GM23338 (cell line): Measurements from ENCODE around the gene TMTC2. TPM values are rescaled to one million over a fixed set of nuclear protein-coding genes. Genes with fewer than 3 reads are reported as not detected.

Source experiments
- ATAC-seq: fragments of 200-7000 bp; cut with Tn5 transposase; 3 replicates; pipeline ENCODE4 v1.9.1; 2020
- DNase-seq: peaks from one replicate; pipeline ENCODE4 v3.0.0-alpha.2; 2015; ENCODE audit warnings: low spot score
- H2AFZ ChIP-seq: fragments of 200-600 bp; sonication (generic); 2 replicates; pipeline ENCODE4 v1.8.0; 2016; ENCODE audit warnings: antibody characterized with exemption, mild to moderate bottlenecking, moderate library complexity
- H3F3A ChIP-seq: fragments of 200-600 bp; sonication (generic); replicated peaks from 2 replicates; pipeline ENCODE4 v1.8.0; 2017; ENCODE audit warnings: antibody characterized with exemption, mixed run types, low read depth
- H3K27ac ChIP-seq: fragments of 200-600 bp; sonication (generic); 2 replicates; pipeline ENCODE4 v1.6.1; 2016; ENCODE audit warnings: low read depth
- H3K27me3 ChIP-seq: fragments of 200-600 bp; sonication (generic); 2 replicates; pipeline ENCODE4 v1.8.0; 2016; ENCODE audit warnings: mild to moderate bottlenecking, mixed run types, moderate library complexity; ENCODE audit not compliant: insufficient read depth
- H3K36me3 ChIP-seq: fragments of 200-600 bp; sonication (generic); 2 replicates; pipeline ENCODE4 v1.8.0; 2016; ENCODE audit warnings: mild to moderate bottlenecking; ENCODE audit not compliant: insufficient read depth
- H3K4me1 ChIP-seq: fragments of 200-600 bp; sonication (generic); 2 replicates; pipeline ENCODE4 v1.8.0; 2016; ENCODE audit warnings: mild to moderate bottlenecking, moderate library complexity; ENCODE audit not compliant: insufficient read depth
- H3K4me2 ChIP-seq: fragments of 200-600 bp; sonication (generic); 2 replicates; pipeline ENCODE4 v1.7.1; 2017; ENCODE audit warnings: mixed run types
- H3K4me3 ChIP-seq: fragments of 200-600 bp; sonication (generic); 2 replicates; pipeline ENCODE4 v1.6.1; 2016; ENCODE audit warnings: mixed run types
- H3K79me2 ChIP-seq: fragments of 200-600 bp; sonication (generic); replicated peaks from 2 replicates; pipeline ENCODE4 v1.8.0; 2017; ENCODE audit warnings: mild to moderate bottlenecking; ENCODE audit not compliant: insufficient read depth
- H3K9me2 ChIP-seq: fragments of 200-600 bp; sonication (generic); 2 replicates; pipeline ENCODE4 v1.8.0; 2017; ENCODE audit not compliant: insufficient read depth
- H4K20me1 ChIP-seq: fragments of 200-600 bp; sonication (generic); replicated peaks from 2 replicates; pipeline ENCODE4 v1.8.0; 2017; ENCODE audit warnings: mild to moderate bottlenecking; ENCODE audit not compliant: insufficient read depth
- H3K27ac Mint-ChIP-seq: 2 replicates; pipeline ENCODE4 v1.8.0; 2020; ENCODE audit warnings: inconsistent platforms, mild to moderate bottlenecking, moderate library complexity, mixed read lengths
- H3K27me3 Mint-ChIP-seq: 3 replicates; pipeline ENCODE4 v1.8.0; 2022; ENCODE audit warnings: low read depth, mild to moderate bottlenecking, moderate library complexity, mixed read lengths, inconsistent platforms; ENCODE audit not compliant: insufficient read depth, poor library complexity
- H3K36me3 Mint-ChIP-seq: 3 replicates; pipeline ENCODE4 v1.8.0; 2021; ENCODE audit warnings: low read depth, mild to moderate bottlenecking, inconsistent platforms, moderate library complexity, mixed read lengths
- H3K4me1 Mint-ChIP-seq: 3 replicates; pipeline ENCODE4 v1.8.0; 2020; ENCODE audit warnings: mild to moderate bottlenecking, inconsistent platforms, mixed read lengths
- H3K4me3 Mint-ChIP-seq: 3 replicates; pipeline ENCODE4 v1.8.0; 2021; ENCODE audit warnings: moderate library complexity, mild to moderate bottlenecking, inconsistent platforms, mixed read lengths
- H3K9me3 Mint-ChIP-seq: 3 replicates; pipeline ENCODE4 v1.8.0; 2020; ENCODE audit warnings: moderate library complexity, mild to moderate bottlenecking, inconsistent platforms, mixed read lengths
- CREB1 ChIP-seq: fragments of 250-450 bp; sonication (Bioruptor Pico); IDR thresholded peaks from 2 replicates; pipeline ENCODE4 v1.5.0; 2020; ENCODE audit warnings: low read depth, mild to moderate bottlenecking, moderate library complexity
- EZH2 ChIP-seq: fragments of 200-600 bp; sonication (generic); IDR thresholded peaks from one replicate; pipeline ENCODE4 v1.8.0; 2017; ENCODE audit warnings: antibody characterized with exemption, mild to moderate bottlenecking, low read depth; ENCODE audit not compliant: unreplicated experiment
- EZH2phosphoT487 ChIP-seq: fragments of 200-600 bp; sonication (generic); IDR thresholded peaks from one replicate; pipeline ENCODE4 v1.8.1; 2018; ENCODE audit warnings: antibody characterized with exemption; ENCODE audit not compliant: unreplicated experiment
- JUNB ChIP-seq: IDR thresholded peaks from one replicate; pipeline ENCODE4 v1.6.1; 2016; ENCODE audit warnings: antibody characterized with exemption; ENCODE audit not compliant: unreplicated experiment
- NANOG ChIP-seq: IDR thresholded peaks from 2 replicates; pipeline ENCODE4 v1.6.1; 2016; ENCODE audit warnings: antibody characterized with exemption, borderline replicate concordance
- POLR2AphosphoS5 ChIP-seq: IDR thresholded peaks from 2 replicates; pipeline ENCODE4 v1.6.1; 2016; ENCODE audit warnings: antibody characterized with exemption, low read depth
- REST ChIP-seq: IDR thresholded peaks from one replicate; pipeline ENCODE4 v1.6.1; 2018; ENCODE audit warnings: antibody characterized with exemption; ENCODE audit not compliant: unreplicated experiment
- STAT1 ChIP-seq: IDR thresholded peaks from one replicate; pipeline ENCODE4 v1.6.1; 2016; ENCODE audit warnings: antibody characterized with exemption; ENCODE audit not compliant: unreplicated experiment
- ZNF114 ChIP-seq: fragments of 250-450 bp; sonication (Bioruptor Pico); IDR thresholded peaks from 2 replicates; pipeline ENCODE4 v1.5.0; 2020; ENCODE audit warnings: mild to moderate bottlenecking, moderate library complexity
- ZNF331 ChIP-seq: fragments of 250-450 bp; sonication (Bioruptor Pico); IDR thresholded peaks from 2 replicates; pipeline ENCODE4 v1.5.0; 2020; ENCODE audit warnings: low read depth, mild to moderate bottlenecking, moderate library complexity
- polyA plus RNA-seq: library from polyadenylated mRNA; unstranded; fragments of >200 nt; fragmentation: Nextera tagmentation; extraction: Ambion mirVana; gene quantifications from 2 replicates; pipeline ENCODE4 v1.2.1, GENCODE V29; 2016
- total RNA-seq: library from RNA; depleted of rRNA; stranded (reverse); fragments of >200 nt; shearing (Covaris generic); gene quantifications from 2 replicates; pipeline ENCODE4 v1.2.3, GENCODE V29; 2014
- TF ChIP-seq, protein P1 (sequence below): fragments of 250-450 bp; sonication (Bioruptor Pico); IDR thresholded peaks from 2 replicates; pipeline ENCODE4 v1.5.0; 2020; ENCODE audit warnings: mild to moderate bottlenecking, moderate library complexity
- TF ChIP-seq, protein P2 (sequence below): IDR thresholded peaks from 2 replicates; pipeline ENCODE4 v1.6.1; 2016; ENCODE audit warnings: antibody characterized with exemption
- TF ChIP-seq, protein P3 (sequence below), 2 experiments: fragments of 200-600 bp in 1 of 2; sonication (generic) in 1 of 2; conservative IDR thresholded peaks; 2 replicates each; pipeline versions ENCODE4 v1.5.1 to v1.6.1; 2016 to 2017; ENCODE audit warnings: antibody characterized with exemption in 2 of 2, low read depth in 2 of 2, mild to moderate bottlenecking in 2 of 2, moderate library complexity in 1 of 2

The TMTC2 gene
- total and polyA plus RNA-seq, 2 experiments from 2014 or later, result 0.57 to 6.5 TPM

DNA sequence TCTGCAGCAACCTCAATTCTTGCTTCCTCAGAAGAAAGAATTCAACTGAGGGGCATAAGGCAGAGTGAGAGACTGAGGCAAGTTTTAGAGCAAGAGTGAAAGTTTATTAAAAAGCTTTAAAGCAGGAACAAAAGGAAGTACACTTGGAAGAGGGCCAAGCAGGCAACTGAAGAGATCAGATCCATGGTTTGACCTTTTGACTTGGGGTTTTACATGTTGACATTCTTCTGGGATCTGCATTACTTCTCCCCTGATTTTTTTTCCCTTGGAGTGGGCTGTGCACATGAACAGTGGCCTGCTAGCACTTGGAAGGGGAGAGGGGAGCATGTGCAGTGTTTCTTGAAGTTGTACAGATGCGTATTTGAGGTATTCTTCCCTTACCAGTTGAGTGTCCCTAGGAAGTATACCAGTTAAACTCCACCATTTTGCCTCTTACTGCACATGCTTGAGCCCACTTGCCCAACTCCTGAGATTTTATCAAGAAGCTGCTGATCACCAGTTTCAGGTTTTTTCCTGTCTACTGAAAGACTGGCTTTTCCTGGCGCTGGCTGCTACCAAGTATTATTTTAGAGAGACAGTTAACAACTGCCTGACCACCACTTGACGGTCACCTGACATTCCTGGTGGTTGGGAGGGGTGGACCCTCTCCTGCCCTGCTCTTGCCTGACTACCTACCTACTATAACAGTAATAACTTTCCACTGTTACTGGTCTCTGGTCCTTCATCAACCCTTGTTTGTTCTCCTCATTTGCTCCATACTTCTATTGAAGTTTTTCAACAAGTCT lies 26.0 kb upstream of the TMTC2 start:
- DNase-seq, result no peak

More for the DNA sequence above, 26.0 kb upstream of the TMTC2 start:
- no peaks in the 10 kb centered on the region for H4K20me1 ChIP-seq
- Mint-ChIP-seq H3K4me3 (no peak overlapping the region), H3K27me3 (peaks cover 6% of the 10 kb centered on the region), H3K27ac (no peak overlapping the region), H3K9me3 (peaks cover 17% of the 10 kb centered on the region), H3K36me3 (no peaks in the 10 kb centered on the region; the same call in none of the 3 replicates), H3K4me1 (peaks cover 21% of the 10 kb centered on the region)
- H3K79me2 ChIP-seq, result no peaks in the 10 kb centered on the region
- H3F3A ChIP-seq, result no peaks in the 10 kb centered on the region
- no peak overlapping the region for H3K4me2 ChIP-seq
- no peak for TF ChIP-seq REST
- no peak for TF ChIP-seq EZH2
- no peak for TF ChIP-seq POLR2AphosphoS5
- no peak for TF ChIP-seq STAT1
- TF ChIP-seq NANOG, result no peak
- TF ChIP-seq, protein P1, sequence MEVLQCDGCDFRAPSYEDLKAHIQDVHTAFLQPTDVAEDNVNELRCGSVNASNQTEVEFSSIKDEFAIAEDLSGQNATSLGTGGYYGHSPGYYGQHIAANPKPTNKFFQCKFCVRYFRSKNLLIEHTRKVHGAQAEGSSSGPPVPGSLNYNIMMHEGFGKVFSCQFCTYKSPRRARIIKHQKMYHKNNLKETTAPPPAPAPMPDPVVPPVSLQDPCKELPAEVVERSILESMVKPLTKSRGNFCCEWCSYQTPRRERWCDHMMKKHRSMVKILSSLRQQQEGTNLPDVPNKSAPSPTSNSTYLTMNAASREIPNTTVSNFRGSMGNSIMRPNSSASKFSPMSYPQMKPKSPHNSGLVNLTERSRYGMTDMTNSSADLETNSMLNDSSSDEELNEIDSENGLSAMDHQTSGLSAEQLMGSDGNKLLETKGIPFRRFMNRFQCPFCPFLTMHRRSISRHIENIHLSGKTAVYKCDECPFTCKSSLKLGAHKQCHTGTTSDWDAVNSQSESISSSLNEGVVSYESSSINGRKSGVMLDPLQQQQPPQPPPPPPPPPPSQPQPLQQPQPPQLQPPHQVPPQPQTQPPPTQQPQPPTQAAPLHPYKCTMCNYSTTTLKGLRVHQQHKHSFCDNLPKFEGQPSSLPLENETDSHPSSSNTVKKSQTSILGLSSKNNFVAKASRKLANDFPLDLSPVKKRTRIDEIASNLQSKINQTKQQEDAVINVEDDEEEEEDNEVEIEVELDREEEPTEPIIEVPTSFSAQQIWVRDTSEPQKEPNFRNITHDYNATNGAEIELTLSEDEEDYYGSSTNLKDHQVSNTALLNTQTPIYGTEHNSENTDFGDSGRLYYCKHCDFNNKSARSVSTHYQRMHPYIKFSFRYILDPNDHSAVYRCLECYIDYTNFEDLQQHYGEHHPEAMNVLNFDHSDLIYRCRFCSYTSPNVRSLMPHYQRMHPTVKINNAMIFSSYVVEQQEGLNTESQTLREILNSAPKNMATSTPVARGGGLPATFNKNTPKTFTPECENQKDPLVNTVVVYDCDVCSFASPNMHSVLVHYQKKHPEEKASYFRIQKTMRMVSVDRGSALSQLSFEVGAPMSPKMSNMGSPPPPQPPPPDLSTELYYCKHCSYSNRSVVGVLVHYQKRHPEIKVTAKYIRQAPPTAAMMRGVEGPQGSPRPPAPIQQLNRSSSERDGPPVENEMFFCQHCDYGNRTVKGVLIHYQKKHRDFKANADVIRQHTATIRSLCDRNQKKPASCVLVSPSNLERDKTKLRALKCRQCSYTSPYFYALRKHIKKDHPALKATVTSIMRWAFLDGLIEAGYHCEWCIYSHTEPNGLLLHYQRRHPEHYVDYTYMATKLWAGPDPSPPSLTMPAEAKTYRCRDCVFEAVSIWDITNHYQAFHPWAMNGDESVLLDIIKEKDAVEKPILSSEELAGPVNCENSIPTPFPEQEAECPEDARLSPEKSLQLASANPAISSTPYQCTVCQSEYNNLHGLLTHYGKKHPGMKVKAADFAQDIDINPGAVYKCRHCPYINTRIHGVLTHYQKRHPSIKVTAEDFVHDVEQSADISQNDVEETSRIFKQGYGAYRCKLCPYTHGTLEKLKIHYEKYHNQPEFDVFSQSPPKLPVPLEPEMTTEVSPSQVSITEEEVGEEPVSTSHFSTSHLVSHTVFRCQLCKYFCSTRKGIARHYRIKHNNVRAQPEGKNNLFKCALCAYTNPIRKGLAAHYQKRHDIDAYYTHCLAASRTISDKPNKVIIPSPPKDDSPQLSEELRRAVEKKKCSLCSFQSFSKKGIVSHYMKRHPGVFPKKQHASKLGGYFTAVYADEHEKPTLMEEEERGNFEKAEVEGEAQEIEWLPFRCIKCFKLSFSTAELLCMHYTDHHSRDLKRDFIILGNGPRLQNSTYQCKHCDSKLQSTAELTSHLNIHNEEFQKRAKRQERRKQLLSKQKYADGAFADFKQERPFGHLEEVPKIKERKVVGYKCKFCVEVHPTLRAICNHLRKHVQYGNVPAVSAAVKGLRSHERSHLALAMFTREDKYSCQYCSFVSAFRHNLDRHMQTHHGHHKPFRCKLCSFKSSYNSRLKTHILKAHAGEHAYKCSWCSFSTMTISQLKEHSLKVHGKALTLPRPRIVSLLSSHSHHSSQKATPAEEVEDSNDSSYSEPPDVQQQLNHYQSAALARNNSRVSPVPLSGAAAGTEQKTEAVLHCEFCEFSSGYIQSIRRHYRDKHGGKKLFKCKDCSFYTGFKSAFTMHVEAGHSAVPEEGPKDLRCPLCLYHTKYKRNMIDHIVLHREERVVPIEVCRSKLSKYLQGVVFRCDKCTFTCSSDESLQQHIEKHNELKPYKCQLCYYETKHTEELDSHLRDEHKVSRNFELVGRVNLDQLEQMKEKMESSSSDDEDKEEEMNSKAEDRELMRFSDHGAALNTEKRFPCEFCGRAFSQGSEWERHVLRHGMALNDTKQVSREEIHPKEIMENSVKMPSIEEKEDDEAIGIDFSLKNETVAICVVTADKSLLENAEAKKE, result no peak
- no peak for TF ChIP-seq ZNF331
- TF ChIP-seq EZH2phosphoT487, result no peak
- TF ChIP-seq ZNF114 (CRISPR knock-in tag), result no peak
- no peak for TF ChIP-seq JUNB
- TF ChIP-seq CREB1, result no peak
- TF ChIP-seq, protein P2, sequence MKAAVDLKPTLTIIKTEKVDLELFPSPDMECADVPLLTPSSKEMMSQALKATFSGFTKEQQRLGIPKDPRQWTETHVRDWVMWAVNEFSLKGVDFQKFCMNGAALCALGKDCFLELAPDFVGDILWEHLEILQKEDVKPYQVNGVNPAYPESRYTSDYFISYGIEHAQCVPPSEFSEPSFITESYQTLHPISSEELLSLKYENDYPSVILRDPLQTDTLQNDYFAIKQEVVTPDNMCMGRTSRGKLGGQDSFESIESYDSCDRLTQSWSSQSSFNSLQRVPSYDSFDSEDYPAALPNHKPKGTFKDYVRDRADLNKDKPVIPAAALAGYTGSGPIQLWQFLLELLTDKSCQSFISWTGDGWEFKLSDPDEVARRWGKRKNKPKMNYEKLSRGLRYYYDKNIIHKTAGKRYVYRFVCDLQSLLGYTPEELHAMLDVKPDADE, result no peak
- TF ChIP-seq, protein P3, sequence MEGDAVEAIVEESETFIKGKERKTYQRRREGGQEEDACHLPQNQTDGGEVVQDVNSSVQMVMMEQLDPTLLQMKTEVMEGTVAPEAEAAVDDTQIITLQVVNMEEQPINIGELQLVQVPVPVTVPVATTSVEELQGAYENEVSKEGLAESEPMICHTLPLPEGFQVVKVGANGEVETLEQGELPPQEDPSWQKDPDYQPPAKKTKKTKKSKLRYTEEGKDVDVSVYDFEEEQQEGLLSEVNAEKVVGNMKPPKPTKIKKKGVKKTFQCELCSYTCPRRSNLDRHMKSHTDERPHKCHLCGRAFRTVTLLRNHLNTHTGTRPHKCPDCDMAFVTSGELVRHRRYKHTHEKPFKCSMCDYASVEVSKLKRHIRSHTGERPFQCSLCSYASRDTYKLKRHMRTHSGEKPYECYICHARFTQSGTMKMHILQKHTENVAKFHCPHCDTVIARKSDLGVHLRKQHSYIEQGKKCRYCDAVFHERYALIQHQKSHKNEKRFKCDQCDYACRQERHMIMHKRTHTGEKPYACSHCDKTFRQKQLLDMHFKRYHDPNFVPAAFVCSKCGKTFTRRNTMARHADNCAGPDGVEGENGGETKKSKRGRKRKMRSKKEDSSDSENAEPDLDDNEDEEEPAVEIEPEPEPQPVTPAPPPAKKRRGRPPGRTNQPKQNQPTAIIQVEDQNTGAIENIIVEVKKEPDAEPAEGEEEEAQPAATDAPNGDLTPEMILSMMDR (conservative IDR thresholded peaks at IDR 0.05; ENCODE audit: low read depth in 2 of 2), result no peak
- ATAC-seq, result no peak
- no peak overlapping the region for H3K27ac ChIP-seq
- H3K4me3 ChIP-seq, result no peak overlapping the region
- H3K9me2 ChIP-seq, result 0 out of 2 replicates have a peak, but pooled peaks cover 2% of the 10 kb centered on the region
- peaks cover 17% of the 10 kb centered on the region for H3K4me1 ChIP-seq
- no peak overlapping the region for H2AFZ ChIP-seq
- H3K36me3 ChIP-seq, result no peaks in the 10 kb centered on the region
- no peaks in the 10 kb centered on the region for H3K27me3 ChIP-seq
